Caco-2 (cell line): ENCODE results near the gene KLHL14. TPM values are rescaled to one million over a fixed set of nuclear protein-coding genes. Genes with fewer than 3 reads are reported as not detected.

ENCODE experiments used
- BruUV-seq: library from RNA; stranded (reverse); fragments of 400-500 nt; replicated peaks from 2 replicates; lab custom pipeline; 2021; lab: Mats Ljungman, UMichigan
- CTCF ChIA-PET: fragments of 300-600 bp; sonication (Branson Sonifier 250); formaldehyde crosslinking; loops from one replicate; lab custom pipeline; 2022; ENCODE audit warnings: antibody characterized with exemption; lab: Charles Lee
- POLR2A ChIA-PET: fragments of 300-600 bp; sonication (Branson Sonifier 250); formaldehyde crosslinking; loops from one replicate; lab custom pipeline; 2022; ENCODE audit warnings: antibody characterized with exemption; lab: Charles Lee
- DNase-seq, 2 experiments: peaks; one replicate each; pipeline versions ENCODE4 v3.0.0 to v3.0.0-alpha.2; 2020 to 2022
- H3K27me3 ChIP-seq: replicated peaks from 2 replicates; pipeline ENCODE4 v1.6.0; 2011; ENCODE audit warnings: low read length; ENCODE audit not compliant: control insufficient read depth, insufficient read depth
- H3K36me3 ChIP-seq: 2 replicates; pipeline ENCODE4 v1.5.1; 2011; ENCODE audit warnings: low read length; ENCODE audit not compliant: control insufficient read depth, insufficient read depth
- H3K4me1 ChIP-seq: fragments of 250-450 bp; sonication (Bioruptor Pico); 2 replicates; pipeline ENCODE4 v1.5.1; 2020; ENCODE audit warnings: mild to moderate bottlenecking
- H3K4me3 ChIP-seq: 2 replicates; pipeline ENCODE4 v1.5.1; 2011; ENCODE audit warnings: low read depth, mild to moderate bottlenecking, control low read depth, low read length
- H3K9me3 ChIP-seq: fragments of 250-450 bp; sonication (Bioruptor Pico); 2 replicates; pipeline ENCODE4 v1.5.1; 2020; ENCODE audit warnings: mild to moderate bottlenecking, moderate library complexity
- H3K27ac Mint-ChIP-seq: one replicate; pipeline ENCODE4 v1.8.0; 2022; ENCODE audit warnings: mixed read lengths; ENCODE audit not compliant: unreplicated experiment
- H3K27me3 Mint-ChIP-seq: one replicate; pipeline ENCODE4 v1.8.0; 2022; ENCODE audit warnings: mixed read lengths; ENCODE audit not compliant: insufficient read depth, unreplicated experiment
- H3K36me3 Mint-ChIP-seq: one replicate; pipeline ENCODE4 v1.8.0; 2022; ENCODE audit warnings: mild to moderate bottlenecking, mixed read lengths; ENCODE audit not compliant: insufficient read depth, unreplicated experiment
- H3K4me1 Mint-ChIP-seq: one replicate; pipeline ENCODE4 v1.8.0; 2022; ENCODE audit warnings: low read depth, mixed read lengths; ENCODE audit not compliant: unreplicated experiment
- H3K4me3 Mint-ChIP-seq: one replicate; pipeline ENCODE4 v1.8.0; 2022; ENCODE audit warnings: mild to moderate bottlenecking, moderate library complexity, mixed read lengths; ENCODE audit not compliant: unreplicated experiment
- H3K9me3 Mint-ChIP-seq: one replicate; pipeline ENCODE4 v1.8.0; 2022; ENCODE audit warnings: mixed read lengths; ENCODE audit not compliant: unreplicated experiment
- intact Hi-C: fragments of 100-400 bp; cut with micrococcal nuclease; formaldehyde crosslinking; loops from one replicate; pipeline ENCODE4 v1.10.0; 2022; ENCODE audit not compliant: unreplicated experiment
- total RNA-seq: library from RNA; stranded (reverse); gene quantifications from 2 replicates; pipeline ENCODE4 v1.2.3, GENCODE V29; 2022
- TF ChIP-seq, protein P1 (sequence below), 2 experiments: fragments of 200-600 bp in 1 of 2; IDR thresholded peaks; 1 replicate in 1 of 2; 2 replicates in 1 of 2; pipeline versions ENCODE4 v1.5.1 to v1.8.0; 2011 to 2022; ENCODE audit warnings: antibody characterized with exemption in 1 of 2, control low read depth in 1 of 2, inconsistent platforms in 1 of 2, low read depth in 1 of 2, low read length in 1 of 2, mild to moderate bottlenecking in 1 of 2, moderate library complexity in 1 of 2; ENCODE audit not compliant: insufficient read depth in 1 of 2, severe bottlenecking in 1 of 2, unreplicated experiment in 1 of 2

Gene KLHL14
- total RNA-seq, 1 experiment from 2014 or later = not detected

DNA sequence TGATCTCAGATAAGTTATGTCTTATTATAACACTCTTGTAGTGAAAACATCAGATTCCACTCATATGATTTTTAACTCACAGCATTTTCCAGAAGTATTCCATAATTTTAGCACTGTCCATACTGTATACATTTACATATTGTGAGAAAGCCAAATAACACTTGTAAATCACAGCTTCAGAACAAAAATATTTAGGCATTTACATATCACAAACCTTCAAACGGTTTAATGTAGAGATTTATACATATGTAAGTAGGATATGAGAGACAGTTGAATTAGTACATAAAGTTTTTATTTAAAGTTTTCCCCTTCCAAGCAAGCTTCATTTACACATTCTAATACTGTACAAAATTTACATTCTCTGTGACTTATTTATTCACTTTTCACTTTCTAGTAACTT is 100.4 kb downstream of the KLHL14 start:
- POLR2A ChIA-PET = no interaction called here
- Mint-ChIP-seq H3K4me1 (no peaks in the 10 kb centered on the region), H3K27ac (no peak overlapping the region), H3K4me3 (no peak overlapping the region), H3K27me3 (no peaks in the 10 kb centered on the region), H3K9me3 (no peaks in the 10 kb centered on the region), H3K36me3 (no peaks in the 10 kb centered on the region)
- Histone ChIP-seq H3K36me3 (no peaks in the 10 kb centered on the region), H3K4me3 (no peak overlapping the region), H3K4me1 (no peaks in the 10 kb centered on the region), H3K9me3 (no peaks in the 10 kb centered on the region), H3K27me3 (no peaks in the 10 kb centered on the region)
- DNase-seq = no peak
- TF ChIP-seq, protein P1, sequence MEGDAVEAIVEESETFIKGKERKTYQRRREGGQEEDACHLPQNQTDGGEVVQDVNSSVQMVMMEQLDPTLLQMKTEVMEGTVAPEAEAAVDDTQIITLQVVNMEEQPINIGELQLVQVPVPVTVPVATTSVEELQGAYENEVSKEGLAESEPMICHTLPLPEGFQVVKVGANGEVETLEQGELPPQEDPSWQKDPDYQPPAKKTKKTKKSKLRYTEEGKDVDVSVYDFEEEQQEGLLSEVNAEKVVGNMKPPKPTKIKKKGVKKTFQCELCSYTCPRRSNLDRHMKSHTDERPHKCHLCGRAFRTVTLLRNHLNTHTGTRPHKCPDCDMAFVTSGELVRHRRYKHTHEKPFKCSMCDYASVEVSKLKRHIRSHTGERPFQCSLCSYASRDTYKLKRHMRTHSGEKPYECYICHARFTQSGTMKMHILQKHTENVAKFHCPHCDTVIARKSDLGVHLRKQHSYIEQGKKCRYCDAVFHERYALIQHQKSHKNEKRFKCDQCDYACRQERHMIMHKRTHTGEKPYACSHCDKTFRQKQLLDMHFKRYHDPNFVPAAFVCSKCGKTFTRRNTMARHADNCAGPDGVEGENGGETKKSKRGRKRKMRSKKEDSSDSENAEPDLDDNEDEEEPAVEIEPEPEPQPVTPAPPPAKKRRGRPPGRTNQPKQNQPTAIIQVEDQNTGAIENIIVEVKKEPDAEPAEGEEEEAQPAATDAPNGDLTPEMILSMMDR (IDR thresholded peaks at IDR 0.05; ENCODE audit: insufficient read depth in 1 of 2, low read depth in 1 of 2, low read length in 1 of 2, severe bottlenecking in 1 of 2, unreplicated experiment in 1 of 2) = no peak
- intact Hi-C loops = no loop called here
- CTCF ChIA-PET = no interaction called here
- BruUV-seq = no TSS peak

DNA sequence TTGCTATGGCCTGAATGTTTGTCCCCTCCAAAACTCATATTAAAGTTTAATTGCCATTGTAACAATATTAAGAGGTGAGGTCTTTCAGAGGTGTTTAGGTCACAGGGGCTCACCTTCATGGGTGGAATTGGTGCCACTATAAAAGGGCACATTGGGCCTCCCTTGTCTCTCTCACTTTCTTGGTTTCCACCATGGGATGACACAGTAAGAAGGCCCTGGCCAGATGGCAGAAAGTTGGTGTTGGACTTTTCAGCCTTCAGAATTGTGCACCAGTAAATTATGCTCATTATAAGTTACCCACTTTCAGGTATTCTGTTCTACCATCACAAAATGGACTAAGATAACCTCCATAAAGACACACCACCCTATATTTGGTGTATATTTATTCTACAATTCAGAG is 102.1 kb downstream of the KLHL14 start:
- TF ChIP-seq, protein P1 (IDR thresholded peaks at IDR 0.05; ENCODE audit: insufficient read depth in 1 of 2, low read depth in 1 of 2, low read length in 1 of 2, severe bottlenecking in 1 of 2, unreplicated experiment in 1 of 2) = no peak
- Mint-ChIP-seq H3K36me3 (no peaks in the 10 kb centered on the region), H3K4me3 (no peak overlapping the region), H3K27ac (no peak overlapping the region), H3K4me1 (no peaks in the 10 kb centered on the region), H3K9me3 (no peaks in the 10 kb centered on the region), H3K27me3 (no peaks in the 10 kb centered on the region)
- intact Hi-C loops = no loop called here
- Histone ChIP-seq H3K27me3 (no peaks in the 10 kb centered on the region), H3K4me1 (no peaks in the 10 kb centered on the region), H3K36me3 (no peaks in the 10 kb centered on the region), H3K4me3 (no peak overlapping the region), H3K9me3 (no peaks in the 10 kb centered on the region)
- BruUV-seq = no TSS peak
- CTCF ChIA-PET = no interaction called here
- POLR2A ChIA-PET = no interaction called here
- no peak for DNase-seq

DNA sequence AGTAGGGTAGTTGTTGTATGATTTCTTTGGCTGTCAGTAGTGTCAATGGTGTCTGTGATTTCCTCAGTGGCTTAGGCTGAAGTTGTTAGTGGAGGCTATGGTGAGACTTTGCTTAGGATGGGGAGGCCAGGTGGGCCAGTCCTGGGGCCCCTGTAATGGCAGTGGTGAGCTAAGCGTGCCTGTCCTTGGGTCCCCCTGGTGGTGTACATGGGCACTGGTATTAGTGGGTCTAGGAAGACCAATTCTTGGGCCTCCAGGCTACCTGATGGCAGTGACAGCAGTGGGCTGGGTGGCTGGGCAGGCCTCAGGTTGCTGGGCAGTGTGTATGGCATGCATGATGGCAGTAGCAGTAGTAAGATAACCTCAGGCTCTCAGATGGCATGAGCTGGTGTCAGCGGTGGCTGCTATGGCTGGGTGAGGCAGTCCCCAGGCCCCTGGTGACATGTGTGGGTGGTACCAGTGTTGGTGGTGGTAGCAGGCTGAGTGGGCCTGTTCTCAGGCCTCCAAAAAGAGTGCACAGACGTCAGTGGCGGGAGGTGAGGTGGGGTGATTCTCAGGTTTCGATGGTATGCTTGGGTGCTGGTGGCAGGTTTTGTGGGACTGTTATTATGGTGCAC is 103.2 kb downstream of the KLHL14 start:
- Histone ChIP-seq H3K9me3 (no peaks in the 10 kb centered on the region), H3K27me3 (no peaks in the 10 kb centered on the region), H3K36me3 (no peaks in the 10 kb centered on the region), H3K4me3 (no peak overlapping the region), H3K4me1 (no peaks in the 10 kb centered on the region)
- Mint-ChIP-seq H3K4me1 (no peaks in the 10 kb centered on the region), H3K4me3 (no peak overlapping the region), H3K27me3 (no peaks in the 10 kb centered on the region), H3K27ac (no peak overlapping the region), H3K9me3 (no peaks in the 10 kb centered on the region), H3K36me3 (no peaks in the 10 kb centered on the region)
- DNase-seq = no peak
- BruUV-seq = no TSS peak
- intact Hi-C loops = no loop called here
- ChIA-PET POLR2A (no interaction called here), CTCF (no interaction called here)
- TF ChIP-seq, protein P1 (IDR thresholded peaks at IDR 0.05; ENCODE audit: insufficient read depth in 1 of 2, low read depth in 1 of 2, low read length in 1 of 2, severe bottlenecking in 1 of 2, unreplicated experiment in 1 of 2) = no peak
